SH-SY5Y (cell line): Measurements from ENCODE around the gene BORCS8.

Source experiments
- GATA2 ChIP-seq: IDR thresholded peaks from 2 replicates; pipeline ENCODE4 v1.6.1; 2011; ENCODE audit warnings: mild to moderate bottlenecking, low read depth, low read length
- GATA3 ChIP-seq: IDR thresholded peaks from 2 replicates; pipeline ENCODE4 v1.6.1; 2011; ENCODE audit warnings: low read depth, mild to moderate bottlenecking, low read length, moderate library complexity

GRCh38 chr19:19227217-19227616 is 35.3 kb upstream of the BORCS8 start:
- TF ChIP-seq GATA2, result no peak
- no peak for TF ChIP-seq GATA3
